Thyroid gland (tissue), 4 donors: ENCODE measurements around the gene CHST11.

Experiments used
- POLR2A ChIP-seq, 2 donors: fragments of 450-650 bp; IDR thresholded peaks; one replicate each; pipeline ENCODE4 v1.6.1; 2017; ENCODE audit warnings: antibody characterized with exemption in 2 of 2, mild to moderate bottlenecking in 2 of 2, moderate library complexity in 1 of 2
- TF ChIP-seq, protein P1 (sequence below), 6 experiments: fragments of 200-600 bp in 3 of 6; fragments of 450-650 bp in 3 of 6; sonication (generic) in 3 of 6; IDR thresholded peaks; one replicate each; pipeline ENCODE4 v1.5.1; 2016 to 2019; ENCODE audit warnings: antibody characterized with exemption in 6 of 6, mild to moderate bottlenecking in 2 of 6, inconsistent platforms in 1 of 6, moderate library complexity in 1 of 6

DNA sequence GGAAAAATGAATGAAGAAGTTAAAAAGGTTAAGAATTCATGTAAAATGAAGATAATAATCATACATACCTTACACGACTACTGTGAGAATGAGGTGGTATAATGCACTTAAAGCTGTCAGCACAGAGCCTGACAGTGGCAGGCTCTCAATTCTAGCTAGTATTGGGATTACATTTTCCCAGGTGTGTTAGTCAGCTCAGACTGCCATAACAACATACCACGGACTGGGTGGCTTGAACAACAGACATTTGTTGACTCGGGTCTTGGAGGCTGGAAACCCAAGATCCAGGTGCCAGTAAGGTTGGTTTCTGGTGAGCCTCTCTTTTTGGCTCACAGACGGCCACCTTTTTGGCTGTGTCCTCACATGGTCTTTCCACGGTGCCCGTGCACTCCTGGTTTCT is 167.8 kb downstream of the CHST11 start:
- TF ChIP-seq, protein P1, sequence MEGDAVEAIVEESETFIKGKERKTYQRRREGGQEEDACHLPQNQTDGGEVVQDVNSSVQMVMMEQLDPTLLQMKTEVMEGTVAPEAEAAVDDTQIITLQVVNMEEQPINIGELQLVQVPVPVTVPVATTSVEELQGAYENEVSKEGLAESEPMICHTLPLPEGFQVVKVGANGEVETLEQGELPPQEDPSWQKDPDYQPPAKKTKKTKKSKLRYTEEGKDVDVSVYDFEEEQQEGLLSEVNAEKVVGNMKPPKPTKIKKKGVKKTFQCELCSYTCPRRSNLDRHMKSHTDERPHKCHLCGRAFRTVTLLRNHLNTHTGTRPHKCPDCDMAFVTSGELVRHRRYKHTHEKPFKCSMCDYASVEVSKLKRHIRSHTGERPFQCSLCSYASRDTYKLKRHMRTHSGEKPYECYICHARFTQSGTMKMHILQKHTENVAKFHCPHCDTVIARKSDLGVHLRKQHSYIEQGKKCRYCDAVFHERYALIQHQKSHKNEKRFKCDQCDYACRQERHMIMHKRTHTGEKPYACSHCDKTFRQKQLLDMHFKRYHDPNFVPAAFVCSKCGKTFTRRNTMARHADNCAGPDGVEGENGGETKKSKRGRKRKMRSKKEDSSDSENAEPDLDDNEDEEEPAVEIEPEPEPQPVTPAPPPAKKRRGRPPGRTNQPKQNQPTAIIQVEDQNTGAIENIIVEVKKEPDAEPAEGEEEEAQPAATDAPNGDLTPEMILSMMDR (IDR thresholded peaks at IDR 0.05): no peak
- no peak for TF ChIP-seq POLR2A (IDR thresholded peaks at IDR 0.05)
